GM18951 (cell line): ENCODE measurements around the gene XRCC2.
"Not testable (repeated sequence)": the region's sequence is repeated elsewhere in the genome, so short reads cannot be mapped to it uniquely, and the experiment has no call there.

Source experiments
- POLR2A ChIP-seq: IDR thresholded peaks from 4 replicates; pipeline ENCODE4 v1.6.1; 2011; ENCODE audit warnings: mild to moderate bottlenecking; ENCODE audit not compliant: insufficient read length, insufficient read depth; ENCODE audit errors: extremely low read depth
- in situ Hi-C: fragments of 300-500 bp; cut with MboI; formaldehyde crosslinking; loops from one replicate; pipeline ENCODE4 v1.12.0; 2022; ENCODE audit warnings: low sequenced_read_pairs, mixed read lengths, inconsistent platforms; ENCODE audit not compliant: unreplicated experiment

Gene XRCC2

GRCh38 chr7:152675759-152676636 lies at the start of gene XRCC2:
TSS of gene XRCC2 (minus strand) at chr7:152676141. CDS start at chr7:152676079, 62 bp downstream.
- in situ Hi-C loops: no loop called here
- peak; percentile 97 for TF ChIP-seq POLR2A

- no peak for TF ChIP-seq POLR2A
- in situ Hi-C loops: no loop called here
These were observed 47.4 kb upstream of the XRCC2 start for GRCh38 chr7:152723364-152723763.

DNA sequence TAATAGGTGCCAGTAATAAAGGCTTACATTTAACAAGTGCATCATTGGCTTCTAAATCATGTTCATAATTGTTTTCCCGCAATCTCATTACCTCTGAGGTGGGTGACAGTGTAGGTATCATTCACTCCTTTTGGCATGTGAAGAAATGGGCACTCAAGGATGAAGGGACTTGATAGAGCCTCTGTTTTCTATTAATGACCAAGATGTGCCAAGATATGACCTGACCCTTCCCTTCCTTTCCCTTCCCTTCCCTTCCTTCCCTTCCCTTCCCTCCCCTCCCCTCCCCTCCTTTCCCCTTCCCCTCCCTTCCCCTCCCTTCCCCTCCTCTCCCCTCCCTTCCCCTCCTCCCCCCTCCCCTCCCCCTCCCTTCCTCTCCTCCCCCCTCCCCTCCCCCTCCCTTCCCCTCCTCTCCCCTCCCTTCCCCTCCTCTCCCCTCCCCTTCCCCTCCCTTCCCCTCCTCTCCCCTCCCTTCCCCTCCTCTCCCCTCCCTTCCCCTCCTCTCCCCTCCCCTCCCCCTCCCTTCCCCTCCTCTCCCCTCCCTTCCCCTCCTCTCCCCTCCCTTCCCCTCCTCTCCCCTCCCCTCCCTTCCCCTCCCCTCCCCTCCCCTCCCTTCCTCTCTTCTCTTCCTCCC lies 36.6 kb upstream of the XRCC2 start:
- in situ Hi-C loops: not testable (repeated sequence)

- TF ChIP-seq POLR2A: no peak
- in situ Hi-C loops: no loop called here
These were observed 35.6 kb upstream of the XRCC2 start for GRCh38 chr7:152711444-152711944.

DNA sequence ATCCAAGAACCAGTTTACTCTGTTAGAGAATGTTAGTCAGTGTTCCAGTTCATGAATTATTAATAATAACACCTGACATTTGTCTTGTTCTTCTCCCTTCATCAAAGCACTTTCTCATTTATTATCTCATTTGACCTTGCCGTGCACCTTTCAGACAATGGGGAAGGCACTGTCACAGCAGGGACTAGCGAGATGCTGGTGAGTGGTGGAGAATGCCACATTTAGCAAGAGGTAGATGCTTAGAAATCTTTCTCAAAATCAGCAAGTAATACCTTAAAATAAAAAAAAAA lies 34.2 kb upstream of the XRCC2 start:
- TF ChIP-seq POLR2A: no peak
- in situ Hi-C loops: no loop called here

- in situ Hi-C loops: no loop called here
- no peak for TF ChIP-seq POLR2A
These were observed 33.6 kb upstream of the XRCC2 start for GRCh38 chr7:152709287-152710152.

GRCh38 chr7:152704796-152705384 lies 28.9 kb upstream of the XRCC2 start:
- no peak for TF ChIP-seq POLR2A
- in situ Hi-C loops: no loop called here

GRCh38 chr7:152699079-152699478 lies 23.1 kb upstream of the XRCC2 start:
- no peak for TF ChIP-seq POLR2A
- in situ Hi-C loops: no loop called here

DNA sequence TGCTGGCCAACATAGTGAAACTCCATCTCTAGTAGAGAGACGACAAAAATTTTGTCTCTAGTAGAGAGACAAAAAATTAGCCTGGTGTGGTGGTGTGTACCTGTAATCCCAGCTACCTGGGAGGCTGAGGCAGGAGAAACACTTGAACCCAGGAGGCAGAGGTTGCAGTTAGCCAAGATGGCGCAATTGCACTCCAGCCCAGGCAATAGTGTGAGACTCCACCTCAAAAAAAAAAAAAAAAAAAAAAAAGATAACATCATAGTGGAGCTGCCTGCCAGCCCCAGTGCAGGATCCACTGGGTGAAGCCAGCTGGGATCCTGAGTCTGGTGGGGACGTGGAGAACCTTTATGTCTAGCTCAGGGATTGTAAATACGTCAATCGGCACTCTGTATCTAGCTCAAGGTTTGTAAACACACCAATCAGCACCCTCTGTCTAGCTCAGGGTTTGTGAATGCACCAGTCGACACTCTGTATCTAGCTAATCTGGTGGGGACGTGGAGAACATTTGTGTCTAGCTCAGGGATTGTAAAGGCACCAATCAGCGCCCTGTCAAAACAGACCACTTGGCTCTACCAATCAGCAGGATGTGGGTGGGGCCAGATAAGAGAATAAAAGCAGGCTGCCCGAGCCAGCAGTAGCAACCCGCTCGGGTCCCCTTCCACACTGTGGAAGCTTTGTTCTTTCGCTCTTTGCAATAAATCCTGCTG lies 21.5 kb upstream of the XRCC2 start:
- in situ Hi-C loops: not testable (repeated sequence)

DNA sequence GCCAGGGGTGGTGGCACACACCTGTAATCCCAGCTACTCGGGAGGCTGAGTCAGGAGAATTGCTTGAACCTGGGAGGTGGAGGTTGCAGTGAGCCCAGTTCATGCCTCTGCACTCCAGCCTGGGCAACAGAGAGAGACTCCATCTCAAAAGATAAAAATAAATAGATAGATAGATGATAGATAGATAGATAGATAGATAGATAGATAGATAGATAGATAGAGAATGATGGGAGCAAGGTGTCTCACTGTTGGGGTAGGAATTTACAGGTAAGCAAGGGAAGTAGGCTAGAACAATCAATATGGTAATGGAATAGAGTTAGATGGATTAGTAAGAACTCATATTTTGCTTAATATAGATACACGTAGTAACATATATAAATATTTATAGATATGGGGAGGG lies 16.3 kb upstream of the XRCC2 start:
- in situ Hi-C loops: not testable (repeated sequence)

GRCh38 chr7:152683297-152683696 lies 7.4 kb upstream of the XRCC2 start:
- no peak for TF ChIP-seq POLR2A
- in situ Hi-C loops: no loop called here

DNA sequence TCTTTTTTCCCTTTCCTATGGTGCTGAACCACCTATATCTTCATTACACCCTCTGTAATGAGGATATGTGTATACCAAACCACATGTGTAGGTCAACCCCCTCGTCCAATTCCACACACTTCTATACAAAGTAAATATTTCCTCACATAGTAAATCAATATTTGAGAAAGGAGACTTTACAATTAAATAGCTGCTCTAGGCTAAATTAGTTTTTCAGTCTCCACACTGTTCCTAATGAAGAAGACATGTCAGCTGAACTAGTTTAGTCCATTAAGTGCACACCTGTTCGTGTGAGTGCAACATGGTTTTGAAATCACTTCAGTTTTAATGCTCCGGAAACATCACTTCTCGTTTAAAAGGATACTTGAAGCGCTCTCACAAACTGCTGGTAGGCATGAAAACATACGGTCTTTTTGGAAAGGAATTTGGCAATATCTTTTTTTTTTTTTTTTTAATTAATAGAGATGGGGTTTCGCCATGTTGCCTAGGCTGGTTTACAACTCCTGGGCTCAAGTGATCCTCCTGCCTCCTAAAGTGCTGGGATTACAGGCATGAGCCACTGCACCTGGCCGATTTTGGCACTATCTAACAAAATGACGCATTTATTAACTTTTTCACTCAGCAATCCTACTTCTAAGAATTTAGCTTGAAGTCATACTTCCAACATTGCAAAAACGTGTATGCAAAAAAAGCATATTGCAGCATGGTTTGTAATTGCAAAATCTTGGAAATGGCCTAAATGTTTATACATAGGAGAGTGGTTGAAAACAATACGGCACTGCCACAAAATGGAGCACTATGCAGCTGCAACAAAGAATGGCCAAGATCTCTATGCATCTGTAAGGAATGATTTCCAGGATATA lies 2.1 kb upstream of the XRCC2 start:
- in situ Hi-C loops: no loop called here
- no peak for TF ChIP-seq POLR2A
